Measurements from ENCODE around the gene PCK2. TPM values are rescaled to one million over a fixed set of nuclear protein-coding genes. Genes with fewer than 3 reads are reported as not detected.
A peak's percentile ranks its signal among the peaks of the same experiment; 100 is the strongest.

PCK2 gene
- total and polyA plus RNA-seq, 2 of the 13 experiments (the other 11 are each of a cell fraction or from before 2014, with no cell fraction given), result 129 to 272 TPM

- TF ChIP-seq POGK (CRISPR knock-in tag; conservative IDR thresholded peaks at IDR 0.05), result peak; percentile 96; the same call in 1 of the 2 replicates
- peak; percentile 100 for TF ChIP-seq RBFOX2 (IDR thresholded peaks at IDR 0.05; ENCODE audit: low read depth, low read length)
- TF ChIP-seq CENPX (CRISPR knock-in tag; IDR thresholded peaks at IDR 0.05), result no peak
- peak; percentile 94 for TF ChIP-seq ZNF264 (CRISPR knock-in tag; IDR thresholded peaks at IDR 0.05)
- peak; percentile 73; the same call in 1 of the 2 replicates for TF ChIP-seq TSC22D2 (CRISPR knock-in tag; IDR thresholded peaks at IDR 0.05; ENCODE audit: borderline replicate concordance)
- TF ChIP-seq ZNF296 (CRISPR knock-in tag; conservative IDR thresholded peaks at IDR 0.05), result no peak
- TF ChIP-seq GATA4 (IDR thresholded peaks at IDR 0.05; ENCODE audit: borderline replicate concordance, low read depth), result peak; percentile 96
- peak; percentile 99 for TF ChIP-seq KDM4B (CRISPR knock-in tag; IDR thresholded peaks at IDR 0.05)
- TF ChIP-seq HCFC1 (IDR thresholded peaks at IDR 0.05; ENCODE audit: low read depth, low read length), result peak; percentile 45
- TF ChIP-seq ZNF567 (CRISPR knock-in tag; IDR thresholded peaks at IDR 0.05; ENCODE audit: borderline replicate concordance), result peak; percentile 96
- TF ChIP-seq ZBTB7A (CRISPR knock-in tag; IDR thresholded peaks at IDR 0.05), result peak; percentile 96; the same call in 1 of the 2 replicates
- peak; percentile 97 for TF ChIP-seq ZFP90 (CRISPR knock-in tag; IDR thresholded peaks at IDR 0.05; ENCODE audit: borderline replicate concordance)
- peak; percentile 96 for TF ChIP-seq ZIK1 (CRISPR knock-in tag; IDR thresholded peaks at IDR 0.05; ENCODE audit: borderline replicate concordance, low read depth)
- TF ChIP-seq SMAD1 (CRISPR knock-in tag; IDR thresholded peaks at IDR 0.05; ENCODE audit: borderline replicate concordance, low read depth), result peak; percentile 98; the same call in 1 of the 2 replicates
- peak; percentile 72; the same call in 1 of the 2 replicates for TF ChIP-seq ZNF777 (CRISPR knock-in tag; IDR thresholded peaks at IDR 0.05)
- no peak for TF ChIP-seq ETS1 (CRISPR knock-in tag; IDR thresholded peaks at IDR 0.05)
- peak; percentile 95 for TF ChIP-seq TBX3 (IDR thresholded peaks at IDR 0.05; ENCODE audit: borderline replicate concordance)
- peak; percentile 97 for TF ChIP-seq PBX2 (CRISPR knock-in tag; IDR thresholded peaks at IDR 0.05)
- TF ChIP-seq ZBTB3 (CRISPR knock-in tag; IDR thresholded peaks at IDR 0.05; ENCODE audit: borderline replicate concordance, low read depth), result peak; percentile 87; the same call in 1 of the 2 replicates
- no peak; the same call in 1 of the 2 replicates for TF ChIP-seq KDM6A (CRISPR knock-in tag; IDR thresholded peaks at IDR 0.05; ENCODE audit: low read depth)
- TF ChIP-seq HNF4A (CRISPR knock-in tag; IDR thresholded peaks at IDR 0.05), result peak; percentile 57
- peak; percentile 52; the same call in 1 of the 2 replicates for TF ChIP-seq ZNF724P (CRISPR knock-in tag; IDR thresholded peaks at IDR 0.05; ENCODE audit: borderline replicate concordance)
- TF ChIP-seq ZNF572 (CRISPR knock-in tag; IDR thresholded peaks at IDR 0.05), result peak; percentile 86; the same call in 1 of the 2 replicates
- TF ChIP-seq ZNF124 (CRISPR knock-in tag; IDR thresholded peaks at IDR 0.05), result peak; percentile 16; the same call in 1 of the 2 replicates
- no peak; the same call in 1 of the 2 replicates for TF ChIP-seq ZNF367 (CRISPR knock-in tag; IDR thresholded peaks at IDR 0.05; ENCODE audit: borderline replicate concordance)
- no peak for TF ChIP-seq ZNF780A (CRISPR knock-in tag; IDR thresholded peaks at IDR 0.05)
- TF ChIP-seq NCOA1 (CRISPR knock-in tag; IDR thresholded peaks at IDR 0.05), result no peak; the same call in 1 of the 2 replicates
These were observed 20.7 kb downstream of the PCK2 start, which contains the start of the genes DCAF11 and NRL (continued) for GRCh38 chr14:24114532-24115421.
